ENCODE measurements around the gene EDIL3. TPM values are rescaled to one million over a fixed set of nuclear protein-coding genes. Genes with fewer than 3 reads are reported as not detected.

The EDIL3 gene
- total and polyA plus RNA-seq, 2 of the 13 experiments (the other 11 are each of a cell fraction or from before 2014, with no cell fraction given), result 0.01 TPM; not detected in 1

DNA sequence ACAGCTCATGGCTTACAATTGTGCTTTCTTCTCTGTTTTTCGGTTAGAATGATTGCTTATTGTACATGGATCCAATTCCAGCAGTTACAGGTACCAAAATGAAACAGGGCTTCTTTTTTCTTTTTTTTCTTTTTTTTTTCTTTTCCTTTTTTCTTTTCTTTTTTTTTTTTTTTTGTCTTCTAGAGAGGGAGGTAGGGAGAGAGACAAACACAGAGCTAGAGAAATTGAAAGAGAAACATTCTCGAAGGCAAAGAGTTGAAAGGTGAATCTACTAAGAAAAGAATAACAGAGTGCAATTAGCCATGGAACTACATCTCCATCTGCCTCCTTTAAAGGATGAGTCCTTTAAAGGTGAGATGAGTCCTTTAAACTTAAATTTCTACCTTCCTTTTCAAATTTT is 1.0 kb upstream of the EDIL3 start (continued):
- TF ChIP-seq, protein P1, sequence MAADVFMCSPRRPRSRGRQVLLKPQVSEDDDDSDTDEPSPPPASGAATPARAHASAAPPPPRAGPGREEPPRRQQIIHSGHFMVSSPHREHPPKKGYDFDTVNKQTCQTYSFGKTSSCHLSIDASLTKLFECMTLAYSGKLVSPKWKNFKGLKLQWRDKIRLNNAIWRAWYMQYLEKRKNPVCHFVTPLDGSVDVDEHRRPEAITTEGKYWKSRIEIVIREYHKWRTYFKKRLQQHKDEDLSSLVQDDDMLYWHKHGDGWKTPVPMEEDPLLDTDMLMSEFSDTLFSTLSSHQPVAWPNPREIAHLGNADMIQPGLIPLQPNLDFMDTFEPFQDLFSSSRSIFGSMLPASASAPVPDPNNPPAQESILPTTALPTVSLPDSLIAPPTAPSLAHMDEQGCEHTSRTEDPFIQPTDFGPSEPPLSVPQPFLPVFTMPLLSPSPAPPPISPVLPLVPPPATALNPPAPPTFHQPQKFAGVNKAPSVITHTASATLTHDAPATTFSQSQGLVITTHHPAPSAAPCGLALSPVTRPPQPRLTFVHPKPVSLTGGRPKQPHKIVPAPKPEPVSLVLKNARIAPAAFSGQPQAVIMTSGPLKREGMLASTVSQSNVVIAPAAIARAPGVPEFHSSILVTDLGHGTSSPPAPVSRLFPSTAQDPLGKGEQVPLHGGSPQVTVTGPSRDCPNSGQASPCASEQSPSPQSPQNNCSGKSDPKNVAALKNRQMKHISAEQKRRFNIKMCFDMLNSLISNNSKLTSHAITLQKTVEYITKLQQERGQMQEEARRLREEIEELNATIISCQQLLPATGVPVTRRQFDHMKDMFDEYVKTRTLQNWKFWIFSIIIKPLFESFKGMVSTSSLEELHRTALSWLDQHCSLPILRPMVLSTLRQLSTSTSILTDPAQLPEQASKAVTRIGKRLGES (CRISPR knock-in tag; IDR thresholded peaks at IDR 0.05; ENCODE audit: borderline replicate concordance), result no peak
- TF ChIP-seq ZSCAN20 (CRISPR knock-in tag; IDR thresholded peaks at IDR 0.05; ENCODE audit: borderline replicate concordance), result no peak
- no peak for TF ChIP-seq SP2 (CRISPR knock-in tag; IDR thresholded peaks at IDR 0.05)
- no peak for TF ChIP-seq AKNA (CRISPR knock-in tag; IDR thresholded peaks at IDR 0.05; ENCODE audit: borderline replicate concordance)

Data from HepG2 (cell line).